ELF-1 (cell line): ENCODE measurements around the gene SULT1C3.
"Not testable (repeated sequence)": the region's sequence is repeated elsewhere in the genome, so short reads cannot be mapped to it uniquely, and the experiment has no call there.

Experiments used
- DNase-seq: peaks from one replicate; pipeline ENCODE4 v3.0.0-alpha.2; 2016; ENCODE audit warnings: low read depth, low spot score

Gene SULT1C3

GRCh38 chr2:108244667-108245414 is 5.1 kb downstream of the SULT1C3 start:
- DNase-seq, result no peak

GRCh38 chr2:108253106-108253505 is 13.3 kb downstream of the SULT1C3 start:
- no peak for DNase-seq

- DNase-seq, result no peak
Measured at GRCh38 chr2:108257757-108258331, 18.1 kb downstream of the SULT1C3 start.

DNA sequence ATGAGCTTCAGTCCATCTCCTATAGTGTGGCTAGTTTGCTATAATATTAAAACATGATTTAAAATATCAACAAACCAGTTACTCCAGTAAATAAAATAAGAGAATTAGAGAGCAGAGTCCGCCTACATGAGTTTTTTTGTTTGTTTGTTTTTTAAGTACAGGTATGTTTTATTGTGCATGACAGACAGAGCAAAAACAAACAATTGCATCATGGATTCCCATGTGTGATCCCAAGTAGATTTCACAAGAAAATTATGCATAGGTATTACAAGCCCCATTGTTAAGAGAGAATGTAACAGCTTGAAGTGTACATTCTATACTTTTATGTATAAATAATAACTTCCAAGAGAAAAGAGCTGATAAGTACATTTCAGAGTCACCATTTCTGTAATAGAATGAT is 21.0 kb downstream of the SULT1C3 start:
- DNase-seq, result no peak

GRCh38 chr2:108262036-108262435 is 22.3 kb downstream of the SULT1C3 start:
- DNase-seq, result no peak

DNA sequence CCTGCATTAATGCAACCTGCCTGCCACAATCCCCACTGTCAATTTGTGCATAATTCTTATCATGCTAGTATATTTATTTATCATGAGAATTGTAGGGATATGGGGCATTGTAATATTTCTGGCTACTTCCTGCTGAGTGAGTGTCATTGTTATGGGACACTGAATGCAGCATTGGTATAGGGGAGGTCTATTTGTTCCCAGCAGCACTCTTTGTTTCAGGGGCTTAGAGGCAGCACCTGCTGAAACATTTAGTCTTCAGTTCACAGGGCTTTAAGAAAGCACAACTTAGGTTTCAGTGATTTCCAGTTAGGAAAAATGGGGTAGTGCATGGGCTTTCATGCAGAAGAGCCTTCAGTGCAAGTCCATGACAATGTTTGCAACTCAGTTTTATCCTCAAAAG is 23.6 kb downstream of the SULT1C3 start:
- DNase-seq, result no peak

DNA sequence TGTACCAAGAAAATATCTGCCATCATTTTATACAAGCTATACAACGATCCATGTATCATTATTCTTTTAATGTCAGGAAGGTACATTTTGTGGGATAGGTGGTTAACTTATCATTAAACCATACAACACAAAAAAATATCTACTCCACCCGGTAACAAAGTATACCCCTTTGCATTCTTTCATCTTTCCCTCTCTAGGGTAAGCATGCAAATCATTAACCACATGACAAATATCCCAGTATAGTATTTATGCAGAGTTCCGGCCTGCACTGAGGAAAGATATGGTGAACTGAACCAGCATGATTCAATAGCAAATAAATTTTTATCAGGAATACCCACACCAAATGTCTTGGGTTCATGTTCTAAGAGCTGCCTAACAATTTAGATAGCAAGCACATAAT is 26.4 kb downstream of the SULT1C3 start:
- no peak for DNase-seq

DNA sequence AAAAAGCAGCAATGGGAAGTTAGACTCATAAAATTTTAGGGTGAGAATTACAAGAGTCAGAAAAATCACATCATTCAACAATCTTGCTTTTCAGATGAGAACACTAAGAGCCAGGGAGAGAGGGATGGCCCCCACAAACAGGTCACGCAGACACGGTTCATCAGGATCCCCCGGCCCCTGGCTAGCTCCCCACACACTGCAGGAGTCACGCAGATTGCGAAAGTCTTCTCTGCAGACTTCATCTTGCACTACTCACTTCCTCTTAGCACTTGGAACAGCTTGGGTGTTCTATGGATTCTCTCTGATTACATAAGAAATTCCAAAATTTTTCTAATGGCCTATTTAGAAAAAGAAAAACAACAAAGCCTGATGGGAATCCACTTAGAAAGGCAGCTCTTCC is 27.3 kb downstream of the SULT1C3 start:
- DNase-seq, result no peak

DNA sequence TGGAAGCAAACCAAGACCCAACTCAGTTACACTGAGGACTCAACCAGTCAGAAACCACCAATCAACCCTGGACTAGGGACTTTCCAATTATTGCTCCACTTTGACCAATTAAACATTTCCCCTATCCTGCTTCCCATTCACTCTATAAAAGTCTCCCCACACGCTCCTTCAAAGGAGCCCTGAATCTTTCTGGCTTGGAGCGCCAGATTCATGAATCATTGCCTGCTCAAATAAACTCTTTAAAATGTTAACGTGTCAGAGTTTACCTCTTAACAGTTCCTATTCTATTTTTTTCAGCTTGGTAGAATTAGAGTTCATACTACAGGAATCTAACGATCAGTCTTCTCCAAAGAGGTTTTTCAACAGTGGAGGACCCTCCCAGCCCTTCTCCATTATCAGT is 28.2 kb downstream of the SULT1C3 start:
- no peak for DNase-seq

- no peak for DNase-seq
Measured at GRCh38 chr2:108270346-108270745, 30.6 kb downstream of the SULT1C3 start.

- no peak for DNase-seq
Measured at GRCh38 chr2:108270768-108271506, 31.2 kb downstream of the SULT1C3 start.

DNA sequence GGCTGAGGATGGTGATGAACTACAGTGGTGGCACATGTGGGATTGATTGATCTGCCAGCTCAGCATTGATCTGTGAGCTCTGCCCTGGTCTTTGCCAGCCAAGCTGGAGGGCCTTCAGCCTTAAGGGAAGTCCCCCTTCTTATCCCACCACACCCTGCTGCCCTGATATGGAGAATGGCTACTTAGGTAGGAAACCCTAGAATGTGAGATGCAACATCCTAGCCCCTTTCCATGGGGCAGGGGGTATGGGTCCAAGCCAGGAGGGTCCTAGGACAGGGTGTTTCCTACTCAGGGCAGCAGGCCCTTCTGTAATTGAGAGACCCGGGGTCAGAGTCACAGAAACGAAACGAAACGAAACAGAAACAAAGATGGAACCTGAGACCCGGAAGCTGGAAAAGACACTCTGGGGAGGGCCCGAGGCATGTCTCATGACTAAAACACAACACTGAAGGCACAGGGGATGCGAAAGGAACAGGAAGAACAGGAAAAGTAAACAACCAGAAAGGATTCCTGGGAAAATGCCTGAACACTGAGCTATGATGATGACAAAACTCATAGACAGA is 32.0 kb downstream of the SULT1C3 start:
- DNase-seq, result peak; percentile 11

DNA sequence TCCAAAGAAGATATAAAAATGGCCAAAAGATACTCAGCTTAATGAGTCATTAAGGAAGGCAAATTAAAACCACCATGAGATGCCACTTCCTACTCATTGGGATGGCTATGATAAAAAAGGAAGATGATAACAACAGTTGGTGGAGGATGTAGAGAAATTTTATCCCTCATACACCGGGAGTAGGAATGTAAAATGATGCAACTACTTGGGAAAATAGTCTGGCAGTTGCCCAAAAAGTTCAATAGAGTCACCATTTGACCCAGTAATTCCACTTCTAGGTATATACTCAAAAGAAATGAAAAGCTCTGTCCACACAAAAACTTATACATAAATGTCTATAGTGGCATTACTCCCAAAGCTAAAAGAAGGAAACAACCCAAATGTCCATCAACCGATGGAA is 38.9 kb downstream of the SULT1C3 start:
- DNase-seq, result no peak

- no peak for DNase-seq
Measured at GRCh38 chr2:108279468-108279867, 39.7 kb downstream of the SULT1C3 start.

- DNase-seq, result no peak
Measured at GRCh38 chr2:108280466-108280865, 40.7 kb downstream of the SULT1C3 start.

DNA sequence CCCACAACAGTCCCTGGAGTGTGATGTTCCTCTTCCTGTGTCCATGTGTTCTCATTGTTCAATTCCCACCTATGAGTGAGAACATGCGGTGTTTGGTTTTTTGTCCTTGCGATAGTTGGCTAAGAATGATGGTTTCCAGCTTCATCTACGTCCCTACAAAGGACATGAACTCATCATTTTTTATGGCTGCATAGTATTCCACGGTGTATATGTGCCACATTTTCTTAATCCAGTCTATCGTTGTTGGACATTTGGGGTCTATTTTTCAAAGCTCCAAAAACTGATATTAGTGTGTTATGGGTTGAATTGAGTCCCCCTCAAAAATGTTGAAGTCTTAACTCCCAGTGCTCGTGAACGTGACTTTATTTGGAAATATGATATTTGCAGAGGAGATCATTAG is 44.8 kb downstream of the SULT1C3 start:
- DNase-seq, result not testable (repeated sequence)

DNA sequence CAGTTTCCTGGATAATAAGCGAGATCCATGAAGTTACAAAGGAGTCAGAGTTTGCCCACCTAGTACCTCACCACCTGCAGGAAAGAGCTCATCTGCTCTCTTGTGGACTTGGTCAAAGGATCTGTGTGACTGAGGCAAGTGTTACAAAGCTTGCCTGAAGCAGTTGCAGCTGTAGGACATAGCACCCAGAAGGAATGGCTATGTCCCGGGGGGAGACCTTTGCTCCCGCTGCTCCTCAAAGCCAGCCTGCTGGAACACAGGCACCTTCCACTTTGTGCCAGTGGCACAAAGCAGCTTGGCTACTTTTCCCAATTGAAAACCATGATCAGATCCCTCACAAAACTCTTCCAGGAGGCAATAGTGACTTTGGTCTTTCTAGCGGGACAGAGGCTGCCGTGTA is 45.8 kb downstream of the SULT1C3 start:
- no peak for DNase-seq

GRCh38 chr2:108287169-108287568 is 47.4 kb downstream of the SULT1C3 start:
- DNase-seq, result no peak

- DNase-seq, result peak; percentile 72
Measured at GRCh38 chr2:108288534-108289106, 48.9 kb downstream of the SULT1C3 start, which contains the start of gene SULT1C2. TSS of gene SULT1C2 (plus strand) at chr2:108288895. CDS start at chr2:108293668, 4,773 bp downstream.

- DNase-seq, result no peak
Measured at GRCh38 chr2:108293850-108294249, 54.1 kb downstream of the SULT1C3 start.

- no peak for DNase-seq
Measured at GRCh38 chr2:108297436-108298141, 57.8 kb downstream of the SULT1C3 start.
